GM12801 (cell line): Measurements from ENCODE around the gene GALNT10.

Experiments
- CTCF ChIP-seq: IDR thresholded peaks from one replicate; pipeline ENCODE4 v1.5.1; 2011; ENCODE audit warnings: control low read depth; ENCODE audit not compliant: insufficient read length; ENCODE audit errors: extremely low read depth

Gene GALNT10

GRCh38 chr5:154206311-154206710 lies 15.8 kb downstream of the GALNT10 start:
- no peak for TF ChIP-seq CTCF

GRCh38 chr5:154207204-154207603 lies 16.7 kb downstream of the GALNT10 start:
- TF ChIP-seq CTCF: no peak

- no peak for TF ChIP-seq CTCF
Observed at GRCh38 chr5:154209591-154210081, 19.1 kb downstream of the GALNT10 start.

- no peak for TF ChIP-seq CTCF
Observed at GRCh38 chr5:154210163-154210562, 19.6 kb downstream of the GALNT10 start.

- TF ChIP-seq CTCF: no peak
Observed at GRCh38 chr5:154211641-154212390, 21.3 kb downstream of the GALNT10 start.

GRCh38 chr5:154213592-154213991 lies 23.1 kb downstream of the GALNT10 start:
- TF ChIP-seq CTCF: no peak

- no peak for TF ChIP-seq CTCF
Observed at GRCh38 chr5:154214371-154215106, 24.0 kb downstream of the GALNT10 start.
